Kidney (tissue), 14 donors: ENCODE measurements around the gene CFAP47. TPM values are rescaled to one million over a fixed set of nuclear protein-coding genes. Genes with fewer than 3 reads are reported as not detected.

Experiments
- DNase-seq, 5 donors: peaks; one replicate each; pipeline ENCODE4 v3.0.0-alpha.2; 2013 to 2020
- FAIRE-seq: peaks from 2 replicates; lab custom pipeline; 2012; peaks lifted over from hg19 to GRCh38; lab: Jason Lieb, UNC
- H3K27ac ChIP-seq, 2 donors: one replicate each; pipeline ENCODE4 v1.7.0; 2013; ENCODE audit warnings: low read depth in 2 of 2, low read length in 2 of 2, inconsistent platforms in 1 of 2
- H3K27me3 ChIP-seq: one replicate; pipeline ENCODE4 v1.7.1; 2013; ENCODE audit warnings: low read length, inconsistent platforms; ENCODE audit not compliant: control insufficient read depth, insufficient read depth
- H3K36me3 ChIP-seq, 3 donors: one replicate each; pipeline versions ENCODE4 v1.7.0 to v1.7.1; 2013; ENCODE audit warnings: low read length in 3 of 3, control low read depth in 1 of 3, inconsistent platforms in 1 of 3; ENCODE audit not compliant: insufficient read depth in 3 of 3, control insufficient read depth in 2 of 3
- H3K4me1 ChIP-seq, 3 donors: one replicate each; pipeline versions ENCODE4 v1.7.0 to v1.7.1; 2013; ENCODE audit warnings: low read length in 3 of 3, inconsistent platforms in 1 of 3, low read depth in 1 of 3; ENCODE audit not compliant: control insufficient read depth in 2 of 3, insufficient read depth in 2 of 3
- H3K4me3 ChIP-seq, 3 donors: one replicate each; pipeline versions ENCODE4 v1.7.0 to v1.8.1; 2013; ENCODE audit warnings: low read length in 3 of 3, control low read depth in 1 of 3, inconsistent platforms in 1 of 3
- H3K9ac ChIP-seq, 3 donors: one replicate each; pipeline versions ENCODE4 v1.7.0 to v1.7.1; 2013; ENCODE audit warnings: low read length in 3 of 3, control low read depth in 1 of 3, inconsistent platforms in 1 of 3
- H3K9me3 ChIP-seq, 3 donors: one replicate each; pipeline versions ENCODE4 v1.7.0 to v1.7.1; 2013; ENCODE audit warnings: low read length in 3 of 3, control low read depth in 1 of 3, inconsistent platforms in 1 of 3; ENCODE audit not compliant: control insufficient read depth in 2 of 3, insufficient read depth in 1 of 3
- intact Hi-C: fragments of 100-400 bp; cut with DNase I; formaldehyde crosslinking; loops from one replicate; pipeline ENCODE4 v1.11.1; 2022
- polyA plus RNA-seq: library from polyadenylated mRNA; stranded (reverse); fragments of 350-450 nt; fragmentation: Illumina TruSeq; extraction: RNeasy Lipid Tissue Mini Kit (QIAGEN cat#74804); gene quantifications from one replicate; pipeline ENCODE4 v1.2.3, GENCODE V29; 2014; ENCODE audit warnings: low read depth, low replicate concordance; ENCODE audit not compliant: insufficient read depth
- total RNA-seq: library from RNA; stranded (reverse); fragmentation: NEBNext Ultra II Directional; extraction: Animal tissue kit (Norgen Biotek cat#: 25700); gene quantifications from one replicate; pipeline ENCODE4 v1.2.1, GENCODE V29; 2021
- TF ChIP-seq, protein P1 (sequence below): IDR thresholded peaks from 3 replicates; pipeline ENCODE4 v1.5.1; 2012; ENCODE audit warnings: mild to moderate bottlenecking, moderate library complexity, borderline replicate concordance; ENCODE audit not compliant: insufficient read depth; ENCODE audit errors: extremely low read depth
- donor health status: control.
- donor health status: control.
- donor health status: control.
- donor health status: control.
- donor health status: control.
- donor health status: DM: yes; HTN: yes; CAD: no.
- donor health status: Normal renal cell carcinoma (clear cell type).

CFAP47 gene
- total and polyA plus RNA-seq, 2 donors from 2014 or later = 1.4 TPM; not detected in 1

DNA sequence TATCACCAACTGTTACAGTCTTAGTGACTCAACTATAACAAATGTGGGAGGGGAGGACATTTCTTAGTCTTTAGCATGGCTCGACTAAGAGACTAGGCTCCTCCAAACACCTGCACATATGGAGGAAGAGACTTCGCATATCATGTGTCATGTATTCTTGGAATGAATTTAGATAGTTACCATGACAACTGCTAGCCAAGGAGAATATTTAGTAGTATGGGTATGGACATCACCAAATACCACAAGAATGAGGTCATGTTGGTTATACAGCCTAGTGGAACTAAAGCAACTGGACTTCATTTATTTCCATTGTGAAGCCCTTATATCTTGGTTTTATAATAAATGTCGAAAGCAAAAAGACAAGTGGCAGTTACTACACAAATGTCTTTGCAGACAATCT is 512.3 kb downstream of the CFAP47 start:
- intact Hi-C loops = no loop called here

DNA sequence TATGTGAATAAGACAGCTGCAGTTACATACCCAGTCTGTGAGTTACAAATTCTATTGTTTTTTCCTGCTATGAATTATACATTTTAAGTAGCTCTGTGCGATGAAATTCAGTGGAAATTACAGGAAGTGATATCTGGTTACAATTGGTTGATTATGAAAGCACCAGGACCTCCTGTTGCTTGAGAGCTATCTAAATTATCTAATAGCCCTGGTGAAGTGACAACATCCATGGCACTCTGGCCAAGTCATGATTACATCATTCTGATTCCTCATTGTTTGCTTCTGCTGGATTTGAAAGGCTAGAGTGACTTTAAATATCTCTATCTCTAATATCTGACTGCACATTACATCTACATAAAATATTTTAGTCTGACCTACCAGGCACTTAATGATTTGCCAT is 515.0 kb downstream of the CFAP47 start:
- no peaks in the 10 kb centered on the region for H3K9me3 ChIP-seq
- TF ChIP-seq, protein P1, sequence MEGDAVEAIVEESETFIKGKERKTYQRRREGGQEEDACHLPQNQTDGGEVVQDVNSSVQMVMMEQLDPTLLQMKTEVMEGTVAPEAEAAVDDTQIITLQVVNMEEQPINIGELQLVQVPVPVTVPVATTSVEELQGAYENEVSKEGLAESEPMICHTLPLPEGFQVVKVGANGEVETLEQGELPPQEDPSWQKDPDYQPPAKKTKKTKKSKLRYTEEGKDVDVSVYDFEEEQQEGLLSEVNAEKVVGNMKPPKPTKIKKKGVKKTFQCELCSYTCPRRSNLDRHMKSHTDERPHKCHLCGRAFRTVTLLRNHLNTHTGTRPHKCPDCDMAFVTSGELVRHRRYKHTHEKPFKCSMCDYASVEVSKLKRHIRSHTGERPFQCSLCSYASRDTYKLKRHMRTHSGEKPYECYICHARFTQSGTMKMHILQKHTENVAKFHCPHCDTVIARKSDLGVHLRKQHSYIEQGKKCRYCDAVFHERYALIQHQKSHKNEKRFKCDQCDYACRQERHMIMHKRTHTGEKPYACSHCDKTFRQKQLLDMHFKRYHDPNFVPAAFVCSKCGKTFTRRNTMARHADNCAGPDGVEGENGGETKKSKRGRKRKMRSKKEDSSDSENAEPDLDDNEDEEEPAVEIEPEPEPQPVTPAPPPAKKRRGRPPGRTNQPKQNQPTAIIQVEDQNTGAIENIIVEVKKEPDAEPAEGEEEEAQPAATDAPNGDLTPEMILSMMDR = no peak
- no peak for FAIRE-seq
- intact Hi-C loops = no loop called here
- no peaks in the 10 kb centered on the region for H3K4me1 ChIP-seq
- H3K4me3 ChIP-seq = no peak overlapping the region
- no peaks in the 10 kb centered on the region for H3K36me3 ChIP-seq
- no peak for DNase-seq
- H3K9ac ChIP-seq = no peak overlapping the region
- H3K27ac ChIP-seq = no peak overlapping the region
- no peaks in the 10 kb centered on the region for H3K27me3 ChIP-seq

More for the DNA sequence above, 512.3 kb downstream of the CFAP47 start:
- H3K4me1 ChIP-seq = no peaks in the 10 kb centered on the region
- no peaks in the 10 kb centered on the region for H3K27me3 ChIP-seq
- H3K27ac ChIP-seq = no peak overlapping the region
- TF ChIP-seq, protein P1 = no peak
- no peak overlapping the region for H3K9ac ChIP-seq
- no peaks in the 10 kb centered on the region for H3K9me3 ChIP-seq
- H3K4me3 ChIP-seq = no peak overlapping the region
- no peak for FAIRE-seq
- no peak for DNase-seq
- H3K36me3 ChIP-seq = no peaks in the 10 kb centered on the region

Other genes starting within 250 kb of the CFAP47 start
- not detected for gene MAGEB16, start 121.4 kb upstream of the CFAP47 start, total RNA-seq
- gene MAGEB16, start 121.4 kb upstream of the CFAP47 start, polyA plus RNA-seq = not detected